ENCODE data around the gene SON.

SON gene

GRCh38 chr21:33578959-33579542, 36.2 kb downstream of the SON start:
- no peak overlapping the region; the same call in 1 of the 2 replicates for H3K27ac ChIP-seq (ENCODE audit: low read length)
- no peak overlapping the region for H3K4me2 ChIP-seq (ENCODE audit: low read length)
- no peak overlapping the region for H2AFZ ChIP-seq (ENCODE audit: low read depth, low read length)
- no peaks in the 10 kb centered on the region for H3K9me3 ChIP-seq (ENCODE audit: insufficient read depth, low read length)
- H4K20me1 ChIP-seq (ENCODE audit: insufficient read depth, low read length), result no peaks in the 10 kb centered on the region
- peaks cover 18% of the 10 kb centered on the region for H3K36me3 ChIP-seq (replicated peaks; ENCODE audit: low read depth, low read length)
- TF ChIP-seq, protein P1, sequence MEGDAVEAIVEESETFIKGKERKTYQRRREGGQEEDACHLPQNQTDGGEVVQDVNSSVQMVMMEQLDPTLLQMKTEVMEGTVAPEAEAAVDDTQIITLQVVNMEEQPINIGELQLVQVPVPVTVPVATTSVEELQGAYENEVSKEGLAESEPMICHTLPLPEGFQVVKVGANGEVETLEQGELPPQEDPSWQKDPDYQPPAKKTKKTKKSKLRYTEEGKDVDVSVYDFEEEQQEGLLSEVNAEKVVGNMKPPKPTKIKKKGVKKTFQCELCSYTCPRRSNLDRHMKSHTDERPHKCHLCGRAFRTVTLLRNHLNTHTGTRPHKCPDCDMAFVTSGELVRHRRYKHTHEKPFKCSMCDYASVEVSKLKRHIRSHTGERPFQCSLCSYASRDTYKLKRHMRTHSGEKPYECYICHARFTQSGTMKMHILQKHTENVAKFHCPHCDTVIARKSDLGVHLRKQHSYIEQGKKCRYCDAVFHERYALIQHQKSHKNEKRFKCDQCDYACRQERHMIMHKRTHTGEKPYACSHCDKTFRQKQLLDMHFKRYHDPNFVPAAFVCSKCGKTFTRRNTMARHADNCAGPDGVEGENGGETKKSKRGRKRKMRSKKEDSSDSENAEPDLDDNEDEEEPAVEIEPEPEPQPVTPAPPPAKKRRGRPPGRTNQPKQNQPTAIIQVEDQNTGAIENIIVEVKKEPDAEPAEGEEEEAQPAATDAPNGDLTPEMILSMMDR (IDR thresholded peaks at IDR 0.05; ENCODE audit: low read depth, low read length), result no peak
- no peak for TF ChIP-seq EZH2phosphoT487 (IDR thresholded peaks at IDR 0.05; ENCODE audit: low read depth)
- H3K4me1 ChIP-seq (ENCODE audit: low read length), result no peaks in the 10 kb centered on the region
- H3K79me2 ChIP-seq (ENCODE audit: low read length), result peaks cover 9% of the 10 kb centered on the region
- H3K4me3 ChIP-seq (ENCODE audit: low read length), result no peak overlapping the region
- H3K27me3 ChIP-seq (ENCODE audit: low read depth, low read length), result no peaks in the 10 kb centered on the region
- H3K9ac ChIP-seq (ENCODE audit: low read length), result no peak overlapping the region

DNA sequence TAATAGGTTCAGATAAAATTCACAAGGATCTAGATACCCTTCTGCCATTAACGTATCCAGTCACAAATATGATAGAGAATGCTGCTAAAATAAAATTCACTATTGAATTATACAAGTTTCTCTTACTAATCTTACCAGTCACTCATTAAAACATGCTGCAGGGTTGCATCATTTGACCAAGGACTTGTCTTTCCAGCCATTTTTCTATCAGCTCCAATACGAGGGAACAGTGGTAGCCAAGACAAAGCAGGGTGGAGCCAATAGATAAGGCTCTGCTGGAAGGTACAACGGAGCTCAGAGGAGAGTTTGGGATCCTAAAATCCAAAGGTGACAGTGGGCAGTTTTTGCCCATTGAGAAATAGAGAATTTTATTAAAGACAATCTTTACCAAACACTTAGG, 41.6 kb downstream of the SON start:
- no peak overlapping the region for H3K4me2 ChIP-seq (ENCODE audit: low read length)
- TF ChIP-seq, protein P1 (IDR thresholded peaks at IDR 0.05; ENCODE audit: low read depth, low read length), result no peak
- H3K79me2 ChIP-seq (ENCODE audit: low read length), result peaks cover 20% of the 10 kb centered on the region
- no peaks in the 10 kb centered on the region for H4K20me1 ChIP-seq (ENCODE audit: insufficient read depth, low read length)
- H3K4me3 ChIP-seq (ENCODE audit: low read length), result no peak overlapping the region
- H3K36me3 ChIP-seq (replicated peaks; ENCODE audit: low read depth, low read length), result peaks cover 13% of the 10 kb centered on the region
- no peaks in the 10 kb centered on the region for H3K9me3 ChIP-seq (ENCODE audit: insufficient read depth, low read length)
- H3K4me1 ChIP-seq (ENCODE audit: low read length), result peaks cover 12% of the 10 kb centered on the region
- H3K9ac ChIP-seq (ENCODE audit: low read length), result no peak overlapping the region
- H3K27ac ChIP-seq (ENCODE audit: low read length), result no peak overlapping the region
- no peaks in the 10 kb centered on the region for H3K27me3 ChIP-seq (ENCODE audit: low read depth, low read length)
- no peak overlapping the region for H2AFZ ChIP-seq (ENCODE audit: low read depth, low read length)

DNA sequence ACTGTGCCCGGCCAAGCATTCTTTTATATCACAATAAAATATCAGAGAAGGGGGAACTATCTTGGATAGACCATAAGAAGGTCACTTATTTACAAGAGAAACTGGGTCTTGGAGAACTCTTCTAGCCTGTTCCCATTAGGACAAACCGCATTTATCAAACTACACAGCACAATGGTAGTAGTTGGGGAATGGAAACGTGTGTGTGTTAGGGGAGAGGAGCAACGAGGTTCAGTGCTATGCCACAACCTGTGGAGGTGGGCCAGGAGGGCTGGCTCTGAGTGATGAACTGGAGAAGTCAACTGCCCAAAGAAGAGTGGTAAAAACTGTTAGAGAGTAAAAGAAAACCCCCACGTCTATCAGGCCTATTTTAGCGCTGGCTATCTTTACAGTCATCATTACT, 44.1 kb downstream of the SON start:
- peak overlapping the region; percentile 99 for H3K4me2 ChIP-seq (ENCODE audit: low read length)
- peak overlapping the region; percentile 98; the same call in 1 of the 2 replicates for H3K4me3 ChIP-seq (ENCODE audit: low read length)
- no peaks in the 10 kb centered on the region for H4K20me1 ChIP-seq (ENCODE audit: insufficient read depth, low read length)
- no peak overlapping the region for H3K9ac ChIP-seq (ENCODE audit: low read length)
- H3K27ac ChIP-seq (ENCODE audit: low read length), result no peak overlapping the region
- no peaks in the 10 kb centered on the region for H3K27me3 ChIP-seq (ENCODE audit: low read depth, low read length)
- peaks cover 20% of the 10 kb centered on the region for H3K79me2 ChIP-seq (ENCODE audit: low read length)
- peaks cover 13% of the 10 kb centered on the region for H3K4me1 ChIP-seq (ENCODE audit: low read length)
- no peak overlapping the region for H2AFZ ChIP-seq (ENCODE audit: low read depth, low read length)
- no peak for TF ChIP-seq EZH2phosphoT487 (IDR thresholded peaks at IDR 0.05; ENCODE audit: low read depth)
- TF ChIP-seq, protein P1 (IDR thresholded peaks at IDR 0.05; ENCODE audit: low read depth, low read length), result no peak
- H3K9me3 ChIP-seq (ENCODE audit: insufficient read depth, low read length), result no peaks in the 10 kb centered on the region
- H3K36me3 ChIP-seq (replicated peaks; ENCODE audit: low read depth, low read length), result peaks cover 13% of the 10 kb centered on the region

DNA sequence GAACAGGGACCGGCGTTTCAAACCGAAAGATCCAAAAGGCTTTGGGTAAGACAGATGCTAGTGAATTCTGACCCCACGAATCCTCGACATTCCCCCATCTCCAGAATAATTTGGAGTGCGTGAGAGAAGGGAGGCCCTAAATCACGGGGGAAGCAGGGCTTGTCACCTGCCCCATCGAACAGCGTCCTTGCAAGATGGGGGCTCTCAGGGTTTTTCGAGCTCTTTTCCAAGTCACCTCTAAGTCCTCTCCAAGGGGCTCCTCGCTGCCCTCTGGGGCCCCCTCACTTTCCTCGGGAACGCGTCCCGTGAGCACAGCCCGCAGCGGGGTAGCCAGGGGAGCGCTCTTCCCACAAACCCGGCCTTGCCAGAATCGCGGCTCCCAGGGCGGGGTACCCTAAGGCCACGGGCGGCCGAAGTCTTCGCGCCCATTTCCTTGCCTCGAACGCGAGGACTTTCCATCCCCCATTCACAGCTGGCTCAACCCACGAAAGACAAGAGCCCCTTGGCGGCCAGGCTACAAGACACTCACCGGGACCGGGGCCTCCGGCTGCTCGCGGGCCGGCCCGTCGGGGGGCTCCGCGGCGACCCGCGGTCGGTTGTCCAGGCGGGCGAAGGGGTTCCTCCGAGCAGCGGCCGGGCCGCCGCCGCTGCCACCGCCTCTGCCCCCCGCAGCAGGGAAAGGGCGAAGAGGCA, 45.1 kb downstream of the SON start:
- Histone ChIP-seq H3K9ac (ENCODE audit: low read length) (peak overlapping the region; percentile 94), H2AFZ (ENCODE audit: low read depth, low read length) (peak overlapping the region; percentile 69; the same call in 1 of the 2 replicates), H3K79me2 (ENCODE audit: low read length) (peaks cover 20% of the 10 kb centered on the region), H3K4me3 (ENCODE audit: low read length) (peak overlapping the region; percentile 98), H3K27ac (ENCODE audit: low read length) (peak overlapping the region; percentile 39), H3K9me3 (ENCODE audit: insufficient read depth, low read length) (no peaks in the 10 kb centered on the region), H3K4me2 (ENCODE audit: low read length) (peak overlapping the region; percentile 99), H3K27me3 (ENCODE audit: low read depth, low read length) (no peaks in the 10 kb centered on the region), H3K4me1 (ENCODE audit: low read length) (peaks cover 13% of the 10 kb centered on the region), H3K36me3 (replicated peaks; ENCODE audit: low read depth, low read length) (peaks cover 13% of the 10 kb centered on the region), H4K20me1 (ENCODE audit: insufficient read depth, low read length) (no peaks in the 10 kb centered on the region)
- TF ChIP-seq, protein P1 (IDR thresholded peaks at IDR 0.05; ENCODE audit: low read depth, low read length), result no peak
- TF ChIP-seq EZH2phosphoT487 (IDR thresholded peaks at IDR 0.05; ENCODE audit: low read depth), result no peak
